ENCODE measurements around the gene HPS6.

- TF ChIP-seq, protein P1, sequence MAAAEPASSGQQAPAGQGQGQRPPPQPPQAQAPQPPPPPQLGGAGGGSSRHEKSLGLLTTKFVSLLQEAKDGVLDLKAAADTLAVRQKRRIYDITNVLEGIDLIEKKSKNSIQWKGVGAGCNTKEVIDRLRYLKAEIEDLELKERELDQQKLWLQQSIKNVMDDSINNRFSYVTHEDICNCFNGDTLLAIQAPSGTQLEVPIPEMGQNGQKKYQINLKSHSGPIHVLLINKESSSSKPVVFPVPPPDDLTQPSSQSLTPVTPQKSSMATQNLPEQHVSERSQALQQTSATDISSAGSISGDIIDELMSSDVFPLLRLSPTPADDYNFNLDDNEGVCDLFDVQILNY (CRISPR knock-in tag; IDR thresholded peaks at IDR 0.05) = no peak
- TF ChIP-seq CTCF (IDR thresholded peaks at IDR 0.05) (no peak), ERG (CRISPR knock-in tag; IDR thresholded peaks at IDR 0.05) (no peak), FOXK1 (CRISPR knock-in tag; IDR thresholded peaks at IDR 0.05) (no peak), USF2 (CRISPR knock-in tag; IDR thresholded peaks at IDR 0.05) (no peak), CBFB (CRISPR knock-in tag; IDR thresholded peaks at IDR 0.05; ENCODE audit: low read depth) (no peak), MXD4 (CRISPR knock-in tag; IDR thresholded peaks at IDR 0.05; ENCODE audit: borderline replicate concordance) (no peak), SP1 (CRISPR knock-in tag; conservative IDR thresholded peaks at IDR 0.05) (no peak), SOX15 (CRISPR knock-in tag; IDR thresholded peaks at IDR 0.05) (no peak)
- TF ChIP-seq, protein P2, sequence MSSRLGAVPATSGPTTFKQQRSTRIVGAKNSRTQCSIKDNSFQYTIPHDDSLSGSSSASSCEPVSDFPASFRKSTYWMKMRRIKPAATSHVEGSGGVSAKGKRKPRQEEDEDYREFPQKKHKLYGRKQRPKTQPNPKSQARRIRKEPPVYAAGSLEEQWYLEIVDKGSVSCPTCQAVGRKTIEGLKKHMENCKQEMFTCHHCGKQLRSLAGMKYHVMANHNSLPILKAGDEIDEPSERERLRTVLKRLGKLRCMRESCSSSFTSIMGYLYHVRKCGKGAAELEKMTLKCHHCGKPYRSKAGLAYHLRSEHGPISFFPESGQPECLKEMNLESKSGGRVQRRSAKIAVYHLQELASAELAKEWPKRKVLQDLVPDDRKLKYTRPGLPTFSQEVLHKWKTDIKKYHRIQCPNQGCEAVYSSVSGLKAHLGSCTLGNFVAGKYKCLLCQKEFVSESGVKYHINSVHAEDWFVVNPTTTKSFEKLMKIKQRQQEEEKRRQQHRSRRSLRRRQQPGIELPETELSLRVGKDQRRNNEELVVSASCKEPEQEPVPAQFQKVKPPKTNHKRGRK (CRISPR knock-in tag; IDR thresholded peaks at IDR 0.05; ENCODE audit: borderline replicate concordance) = no peak
- TF ChIP-seq, protein P3, sequence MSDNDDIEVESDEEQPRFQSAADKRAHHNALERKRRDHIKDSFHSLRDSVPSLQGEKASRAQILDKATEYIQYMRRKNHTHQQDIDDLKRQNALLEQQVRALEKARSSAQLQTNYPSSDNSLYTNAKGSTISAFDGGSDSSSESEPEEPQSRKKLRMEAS (CRISPR knock-in tag; IDR thresholded peaks at IDR 0.05) = no peak
- TF ChIP-seq, protein P4, sequence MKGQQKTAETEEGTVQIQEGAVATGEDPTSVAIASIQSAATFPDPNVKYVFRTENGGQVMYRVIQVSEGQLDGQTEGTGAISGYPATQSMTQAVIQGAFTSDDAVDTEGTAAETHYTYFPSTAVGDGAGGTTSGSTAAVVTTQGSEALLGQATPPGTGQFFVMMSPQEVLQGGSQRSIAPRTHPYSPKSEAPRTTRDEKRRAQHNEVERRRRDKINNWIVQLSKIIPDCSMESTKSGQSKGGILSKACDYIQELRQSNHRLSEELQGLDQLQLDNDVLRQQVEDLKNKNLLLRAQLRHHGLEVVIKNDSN (CRISPR knock-in tag; IDR thresholded peaks at IDR 0.05) = no peak
These were observed 44.3 kb downstream of the HPS6 start for GRCh38 chr10:102109166-102110116.

Data from WTC11 (cell line).